ENCODE data around the gene COLEC12. TPM values are rescaled to one million over a fixed set of nuclear protein-coding genes. Genes with fewer than 3 reads are reported as not detected.

Gene COLEC12
- total RNA-seq, result 16.7 TPM

DNA sequence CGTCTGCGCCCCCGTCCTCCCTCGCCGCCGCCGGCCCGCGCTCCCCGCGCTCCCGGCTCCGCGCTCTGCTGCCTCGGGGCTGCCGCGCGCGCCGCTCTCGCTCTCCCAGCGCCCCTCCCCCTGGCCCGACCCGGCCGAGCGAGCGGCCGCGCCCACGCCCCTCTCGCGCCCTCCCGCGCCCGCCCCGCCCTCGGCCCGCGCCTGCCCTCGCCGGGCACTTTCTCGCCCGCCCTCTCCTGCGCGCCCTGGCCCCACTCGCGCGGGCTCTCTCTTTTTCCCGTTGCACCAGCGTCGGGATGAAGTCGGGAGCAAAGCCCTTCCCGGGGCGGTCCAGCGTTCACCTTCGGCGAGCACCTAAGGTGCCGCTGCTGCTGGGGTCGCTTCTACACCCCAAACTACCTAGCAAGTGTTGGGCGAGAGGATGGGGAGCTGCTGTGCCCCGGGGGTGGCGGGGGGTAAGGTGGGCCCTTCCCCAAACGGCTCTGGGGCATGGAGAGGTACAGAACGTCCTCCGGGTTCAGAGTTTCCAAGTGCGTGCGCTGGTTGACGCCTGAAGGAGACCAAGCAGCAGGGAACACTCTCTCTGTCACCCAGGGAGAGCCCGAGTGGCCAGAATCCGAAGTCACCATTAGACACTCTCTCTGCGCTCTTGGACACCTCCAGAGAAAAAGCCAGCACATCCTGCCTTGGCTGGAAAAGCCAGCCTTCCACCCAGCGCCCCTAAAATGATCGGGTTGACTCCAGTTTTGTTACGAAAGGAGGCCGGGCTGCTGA, at the start of gene COLEC12:
Gene COLEC12, minus strand, starts transcription at position 70 of the 774 bp plus-strand sequence. CDS start 187 bp downstream, outside the sequence.
- DNase-seq (ENCODE audit: low spot score in 2 of 2) (peak; percentile 64 to 70), FAIRE-seq (no peak)

DNA sequence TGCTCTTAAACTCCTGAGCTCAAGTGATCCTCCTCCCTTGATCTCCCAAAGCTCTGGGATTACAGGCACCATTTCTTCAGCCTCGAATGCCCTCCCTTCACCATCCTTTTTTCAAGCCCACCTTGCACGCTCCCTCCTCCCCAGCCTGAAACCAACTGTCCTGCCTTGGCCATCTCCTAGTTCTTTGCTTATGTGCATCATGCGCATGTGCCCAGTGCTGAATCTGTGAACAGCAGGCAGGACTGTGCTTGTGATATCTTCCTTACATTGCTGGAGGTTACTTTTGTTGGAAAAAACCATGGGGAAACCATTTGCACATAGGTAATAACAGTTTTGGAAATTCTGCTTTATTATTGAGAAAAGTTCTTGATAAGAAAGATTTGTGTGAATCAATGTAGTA, 49.5 kb upstream of the COLEC12 start:
- DNase-seq (ENCODE audit: low spot score in 2 of 2) (no peak), FAIRE-seq (no peak)

DNA sequence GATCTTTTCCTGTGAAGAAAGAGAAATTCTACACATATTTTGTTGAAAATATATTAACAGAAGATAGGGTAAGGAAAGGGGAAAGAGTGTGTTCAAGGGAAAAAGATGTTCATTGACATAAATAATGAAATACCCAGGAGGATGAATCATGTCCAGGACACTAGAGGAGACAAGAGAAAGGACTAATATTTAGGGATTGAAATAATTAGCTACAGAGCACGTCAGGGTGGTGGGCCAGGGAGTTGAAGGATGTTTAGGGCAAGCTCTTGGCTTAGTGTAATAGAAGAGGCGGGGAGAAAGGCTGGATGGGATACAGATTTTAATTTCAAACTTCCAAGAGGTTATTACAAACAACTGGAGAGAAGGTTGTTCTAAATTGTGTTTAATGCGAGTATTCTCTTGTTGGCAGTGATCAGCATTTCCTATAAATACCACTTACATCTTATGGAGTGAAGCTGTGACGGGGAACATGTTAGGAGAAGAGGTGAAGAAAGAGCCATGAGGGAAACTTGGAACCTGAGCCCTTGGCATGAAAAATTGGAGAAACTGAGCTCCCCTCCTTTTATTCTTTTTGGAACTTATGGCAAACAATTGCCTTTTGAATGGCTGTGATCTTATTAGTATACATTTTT, 43.1 kb upstream of the COLEC12 start:
- FAIRE-seq (no peak), DNase-seq (ENCODE audit: low spot score in 2 of 2) (no peak)

DNA sequence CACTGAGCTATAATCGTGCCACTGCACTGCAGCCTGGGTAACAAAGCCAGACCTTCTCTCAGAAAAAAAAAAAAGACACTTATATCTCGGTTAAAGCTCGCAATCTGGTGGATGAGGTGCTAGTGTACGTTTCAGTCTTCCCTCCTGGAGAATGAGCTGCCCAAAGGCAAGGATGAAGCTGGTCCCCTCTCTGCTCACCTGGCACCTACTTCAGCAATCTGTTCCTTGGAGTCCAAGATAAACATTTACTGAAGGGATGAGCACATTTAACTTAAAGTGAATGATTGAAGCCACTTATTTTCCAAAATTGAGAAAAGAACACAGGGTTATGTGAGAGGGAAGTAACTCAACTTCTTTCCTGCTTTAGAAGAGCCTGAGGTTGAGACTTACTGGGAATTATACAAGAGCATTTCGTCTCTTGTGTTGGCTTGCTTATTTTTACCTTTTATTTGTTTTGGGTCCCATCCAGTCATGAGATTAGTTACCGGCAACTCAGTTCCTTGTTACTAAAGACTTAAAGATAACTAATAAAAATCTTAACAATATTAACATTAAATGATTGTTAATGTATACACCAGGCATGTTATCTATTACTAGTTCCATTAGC, 33.6 kb upstream of the COLEC12 start:
- DNase-seq (ENCODE audit: low spot score in 2 of 2) (no peak), FAIRE-seq (no peak)

DNA sequence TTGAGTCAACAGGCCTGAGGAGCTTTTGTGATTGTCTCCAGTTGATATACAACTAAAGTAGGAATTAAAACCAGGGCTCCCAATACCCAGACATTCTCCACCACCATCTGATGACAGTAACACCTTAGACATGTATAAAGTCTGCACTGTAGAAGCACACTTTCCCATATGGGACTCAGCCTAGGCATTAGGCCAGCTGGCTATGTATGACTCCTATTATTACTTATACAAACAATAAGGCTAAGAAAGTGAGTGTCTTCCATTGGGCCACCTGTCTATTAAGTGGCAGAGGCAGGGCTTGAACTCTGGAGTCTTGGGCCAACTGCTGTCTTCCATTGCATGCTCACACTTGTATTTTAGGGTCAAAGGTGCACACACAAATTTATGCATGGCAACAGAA, 32.1 kb upstream of the COLEC12 start:
- DNase-seq (ENCODE audit: low spot score in 2 of 2) (no peak), FAIRE-seq (no peak)

DNA sequence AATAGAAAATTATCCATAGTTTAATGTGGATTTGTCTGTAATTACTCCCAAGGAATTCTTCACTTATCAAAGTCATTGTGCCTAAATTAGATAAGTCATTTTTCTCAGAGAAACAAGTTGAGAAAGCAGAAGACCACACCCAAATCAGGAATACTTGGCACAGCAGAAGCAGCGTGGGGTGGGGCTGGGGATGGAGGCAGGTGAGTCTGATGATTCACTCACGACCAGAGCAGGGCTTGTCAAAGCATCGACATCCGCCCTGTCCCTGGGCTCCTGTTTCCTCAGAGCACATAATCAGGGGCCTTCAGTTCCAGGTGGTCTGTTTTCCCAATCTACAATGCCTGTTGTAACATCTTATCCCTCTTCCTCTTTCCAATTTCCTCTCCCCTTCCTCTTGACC, 31.5 kb upstream of the COLEC12 start:
- DNase-seq (ENCODE audit: low spot score in 2 of 2) (no peak), FAIRE-seq (no peak)

DNA sequence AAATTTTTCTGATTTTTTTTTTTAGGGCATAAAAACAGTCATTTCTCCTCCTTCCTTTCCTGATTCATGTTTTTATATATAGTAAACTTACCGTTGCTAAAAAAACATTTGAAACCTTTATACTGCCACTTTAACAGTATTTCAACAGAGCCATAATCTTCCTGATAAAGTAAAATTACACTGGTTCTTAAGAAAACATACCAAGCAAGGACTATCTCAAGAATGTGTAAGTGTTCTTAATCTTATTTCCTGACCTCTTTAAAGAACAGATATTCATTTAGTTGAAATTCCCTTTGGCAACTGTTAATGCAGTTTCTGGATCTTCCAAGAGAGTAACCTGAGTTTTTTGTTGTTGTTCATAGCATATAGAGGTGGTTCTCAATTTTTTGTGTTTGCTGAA, 26.6 kb upstream of the COLEC12 start:
- FAIRE-seq, result no peak
- no peak for DNase-seq (ENCODE audit: low spot score in 2 of 2)

DNA sequence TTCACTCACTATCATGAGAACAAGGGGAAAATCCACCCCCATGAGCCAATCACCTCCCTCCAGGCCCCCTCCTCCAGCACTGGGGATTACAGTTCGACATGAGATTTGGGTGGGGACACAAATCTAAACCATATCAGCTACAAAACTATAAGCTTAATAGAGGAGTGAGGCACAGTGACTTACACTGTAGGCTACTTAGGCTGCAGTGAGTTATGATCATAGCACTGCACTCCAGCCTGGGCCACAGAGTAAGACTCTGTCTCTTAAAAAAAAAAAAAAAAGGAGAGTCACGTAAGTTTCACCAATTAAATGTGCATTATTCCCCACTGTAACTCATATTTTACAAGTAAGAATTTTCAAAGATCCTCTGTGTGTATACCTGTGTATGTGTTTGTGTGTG, 26.2 kb upstream of the COLEC12 start:
- DNase-seq (ENCODE audit: low spot score in 2 of 2) (no peak), FAIRE-seq (no peak)

DNA sequence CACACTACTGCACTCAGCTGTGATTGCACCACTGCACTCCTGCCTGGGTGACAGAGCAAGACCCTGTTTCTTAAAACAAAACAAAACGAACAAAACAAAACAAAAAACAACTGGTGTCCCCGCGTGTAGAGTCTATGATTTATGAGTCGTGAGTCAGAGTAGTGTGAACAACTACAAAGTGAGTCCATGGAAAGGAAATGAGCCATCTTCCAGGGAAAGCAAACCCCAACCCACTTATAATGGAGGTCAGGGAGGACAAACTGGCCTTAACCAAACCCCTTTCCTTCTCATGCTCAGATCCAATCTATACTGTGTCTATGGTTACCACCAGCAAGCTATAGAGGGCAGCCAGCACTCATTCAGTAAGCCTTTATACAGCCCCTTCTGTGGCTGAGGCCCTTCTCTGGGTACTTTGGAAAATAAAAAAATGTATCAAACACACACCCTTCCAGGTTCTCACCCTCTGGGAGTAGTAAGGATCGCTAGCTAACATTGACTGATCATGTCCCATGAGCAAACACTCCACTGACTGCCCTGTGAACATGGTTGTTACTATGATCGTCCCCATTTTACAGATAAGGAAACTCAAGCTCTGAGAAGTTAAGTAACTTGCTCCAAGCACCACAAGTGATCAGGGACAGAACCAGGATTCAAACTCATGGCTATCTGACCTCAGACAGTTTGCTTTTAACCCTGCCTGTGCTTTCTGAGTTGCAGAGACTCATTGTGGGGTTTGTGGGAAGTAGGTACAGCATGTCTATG, 24.7 kb upstream of the COLEC12 start:
- FAIRE-seq, result no peak
- no peak for DNase-seq (ENCODE audit: low spot score in 2 of 2)

DNA sequence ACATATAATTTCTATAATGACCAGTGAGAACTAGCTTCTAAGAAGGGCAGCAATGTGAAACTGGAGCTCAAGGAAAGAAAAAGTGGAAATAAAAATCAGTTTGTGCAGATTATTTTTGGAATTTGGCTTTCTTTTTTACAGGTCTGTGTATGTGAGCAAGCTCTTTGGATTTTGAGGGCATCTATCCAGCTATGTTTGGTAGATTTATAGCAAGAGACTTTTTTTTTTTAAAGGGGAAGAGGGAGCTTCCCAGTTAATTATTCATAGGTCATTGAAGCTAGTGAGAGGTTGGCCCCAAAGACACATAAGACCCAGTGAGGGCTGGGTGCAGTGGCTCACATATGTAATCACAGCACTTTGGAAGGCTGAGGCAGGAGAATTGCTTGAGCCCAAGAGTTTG, 24.0 kb upstream of the COLEC12 start:
- DNase-seq (ENCODE audit: low spot score in 2 of 2), result no peak
- FAIRE-seq, result no peak

DNA sequence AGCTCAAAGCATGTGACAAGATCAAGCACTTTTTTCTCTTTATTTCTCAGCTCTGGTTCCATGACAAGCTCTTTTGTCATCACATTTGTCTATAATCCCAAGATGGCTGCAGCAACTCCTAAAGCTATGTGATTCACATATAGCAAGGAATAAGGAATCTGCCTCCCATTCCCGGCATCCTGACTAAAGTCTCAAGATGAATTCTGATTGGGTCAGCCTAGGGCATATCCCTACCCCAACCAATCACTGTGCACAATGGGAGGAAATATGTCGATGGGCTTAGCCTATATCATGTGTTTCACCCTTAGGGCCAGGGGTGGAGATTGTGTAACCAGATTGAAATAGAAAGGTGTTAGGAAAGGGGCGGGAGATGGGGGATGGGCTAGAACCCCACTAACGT, 23.1 kb upstream of the COLEC12 start:
- no peak for DNase-seq (ENCODE audit: low spot score in 2 of 2)
- no peak for FAIRE-seq

DNA sequence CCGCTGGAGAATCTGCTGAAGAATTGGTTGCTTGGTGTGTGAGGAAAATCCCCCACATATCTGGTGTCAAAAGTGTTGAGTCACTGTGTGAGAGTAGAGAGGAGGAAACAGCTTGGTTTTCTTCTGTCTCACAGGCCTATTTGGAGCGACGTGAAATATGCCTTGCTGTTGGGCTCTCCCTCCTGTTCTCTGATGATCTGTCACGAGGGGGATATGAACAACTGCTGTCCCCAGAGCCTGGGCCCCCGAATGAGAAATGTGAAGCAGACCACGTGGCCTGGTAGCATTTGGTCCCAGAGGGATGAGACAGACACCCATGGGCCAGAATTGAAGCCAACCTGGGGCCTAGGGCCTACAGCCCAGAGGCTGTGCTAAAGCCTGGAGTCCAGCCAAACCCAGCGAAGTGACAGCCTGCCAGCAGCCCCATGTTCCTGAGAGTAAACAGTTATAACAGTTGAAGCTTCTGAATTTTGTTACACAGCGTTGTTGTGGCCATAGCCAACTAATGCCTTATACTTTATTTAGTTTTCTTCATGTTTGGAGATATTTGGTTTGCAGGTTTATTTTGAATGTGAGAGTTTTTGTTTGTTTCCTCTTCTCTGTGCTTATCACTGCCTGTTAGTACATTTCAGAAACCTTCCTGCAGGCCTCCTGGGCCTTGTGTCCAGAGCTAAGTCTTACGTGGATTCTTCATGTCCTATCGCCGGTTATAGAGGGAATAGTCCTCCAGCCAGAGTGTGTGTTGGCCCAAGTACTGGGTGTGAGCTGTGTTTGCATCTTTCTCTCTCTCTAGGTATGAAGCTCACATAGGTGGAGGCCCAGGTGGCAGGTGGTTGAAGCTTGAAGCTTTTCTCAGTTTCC, 18.7 kb upstream of the COLEC12 start:
- DNase-seq (ENCODE audit: low spot score in 2 of 2) (peak in 1 of 2 donors; percentile 27), FAIRE-seq (no peak)

DNA sequence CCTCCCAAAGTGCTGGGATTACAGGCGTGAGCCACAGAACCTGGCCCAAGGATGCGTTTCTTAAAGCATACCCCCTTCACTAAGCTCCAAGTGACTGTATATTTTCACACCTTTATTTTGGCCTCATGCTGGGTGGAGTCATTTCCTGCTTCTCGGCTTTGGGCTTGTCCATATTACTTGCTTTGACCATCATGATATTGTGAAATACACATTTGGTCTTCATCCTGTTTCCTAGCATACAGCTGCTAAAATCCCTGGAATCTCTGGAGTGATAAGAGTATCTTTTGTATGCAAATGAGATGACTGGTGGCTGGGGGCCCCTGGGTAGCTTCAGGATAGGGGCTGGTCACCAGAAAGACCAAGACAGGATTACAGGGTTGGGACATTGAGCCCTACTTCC, 17.6 kb upstream of the COLEC12 start:
- DNase-seq (ENCODE audit: low spot score in 2 of 2), result no peak
- FAIRE-seq, result no peak

DNA sequence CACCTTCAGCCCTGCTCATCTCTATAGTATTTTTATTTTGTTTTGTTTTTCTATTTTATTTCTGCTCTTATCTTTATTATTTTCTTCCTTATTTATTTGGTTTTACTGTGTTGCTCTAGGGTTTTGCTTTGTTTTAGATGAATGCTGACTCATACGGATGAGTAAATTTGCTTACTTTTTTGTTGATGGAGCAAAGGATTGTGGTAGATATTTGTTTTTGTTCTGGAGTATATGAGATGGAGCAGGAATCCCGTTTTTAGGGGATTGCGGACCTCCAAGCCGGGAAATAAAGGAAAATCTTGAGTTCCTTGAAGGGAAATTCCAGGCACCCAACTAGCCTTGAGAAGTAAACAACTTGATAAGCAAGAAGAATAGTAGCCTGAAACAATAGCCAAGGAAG, 15.3 kb upstream of the COLEC12 start:
- DNase-seq (ENCODE audit: low spot score in 2 of 2) (no peak), FAIRE-seq (no peak)

DNA sequence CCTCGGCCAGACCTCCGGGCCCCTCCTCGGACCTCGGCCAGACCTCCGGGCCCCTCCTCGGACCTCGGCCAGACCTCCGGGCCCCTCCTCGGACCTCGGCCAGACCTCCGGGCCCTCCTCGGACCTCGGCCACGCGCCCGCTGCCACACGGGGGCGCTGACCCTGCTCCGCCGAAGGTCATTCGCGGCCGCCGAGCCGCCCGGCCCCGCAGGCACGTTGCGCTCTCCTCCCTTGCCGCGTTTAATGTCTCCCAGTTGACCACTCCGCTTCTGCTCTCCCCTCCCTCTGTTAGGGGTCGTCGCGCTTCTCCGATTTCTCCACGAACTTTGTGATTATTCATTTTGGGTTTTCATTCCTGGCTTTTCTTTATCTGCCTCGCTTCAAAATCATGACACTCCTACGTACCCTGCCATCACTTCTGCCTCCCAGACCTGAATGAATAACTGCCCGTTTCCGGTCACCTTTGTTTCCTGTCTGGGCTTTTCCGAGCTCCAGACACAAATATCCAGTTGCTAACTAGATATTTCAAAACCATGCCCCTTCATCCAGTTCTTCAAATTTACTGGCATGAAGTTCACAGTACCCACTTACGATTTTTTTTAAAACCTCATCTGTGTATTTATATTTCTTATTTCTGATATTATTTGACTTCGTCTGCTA, 14.8 kb upstream of the COLEC12 start:
- FAIRE-seq, result no peak

DNA sequence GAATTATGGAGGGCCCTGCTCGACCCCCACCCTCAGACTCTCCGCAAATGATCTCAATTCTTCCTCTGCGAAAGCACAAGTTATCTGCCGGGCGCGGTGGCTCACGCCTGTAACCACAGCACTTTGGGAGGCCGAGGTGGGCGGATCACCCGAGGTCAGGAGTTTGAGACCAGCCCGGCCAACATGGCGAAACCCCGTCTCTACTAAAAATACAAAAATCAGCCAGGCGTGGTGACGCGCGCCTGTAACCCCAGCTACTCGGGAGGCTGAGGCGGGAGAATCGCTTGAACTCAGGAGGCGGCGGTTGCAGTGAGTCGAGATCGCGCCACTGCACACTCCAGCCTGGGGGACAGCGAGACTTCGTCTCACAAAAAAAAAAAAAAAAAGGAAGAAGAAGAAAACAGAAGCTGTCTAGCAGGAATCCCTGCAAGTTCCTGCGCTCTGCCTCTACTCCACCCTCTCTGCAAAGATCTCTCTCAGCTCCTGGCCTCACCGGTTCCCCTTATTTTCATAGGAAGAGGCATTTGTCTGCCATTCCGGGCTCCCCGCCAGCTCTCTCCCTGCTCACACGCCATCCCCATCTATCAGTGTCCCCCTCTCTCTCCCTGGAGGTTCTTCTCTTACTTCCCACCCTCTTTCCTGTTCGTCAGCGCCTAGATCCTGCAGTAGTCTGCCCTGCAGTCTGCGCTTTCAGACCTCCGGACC, 13.5 kb upstream of the COLEC12 start:
- no peak for FAIRE-seq

More for the DNA sequence above, 14.8 kb upstream of the COLEC12 start:
- no peak for DNase-seq (ENCODE audit: low spot score in 2 of 2)

DNA sequence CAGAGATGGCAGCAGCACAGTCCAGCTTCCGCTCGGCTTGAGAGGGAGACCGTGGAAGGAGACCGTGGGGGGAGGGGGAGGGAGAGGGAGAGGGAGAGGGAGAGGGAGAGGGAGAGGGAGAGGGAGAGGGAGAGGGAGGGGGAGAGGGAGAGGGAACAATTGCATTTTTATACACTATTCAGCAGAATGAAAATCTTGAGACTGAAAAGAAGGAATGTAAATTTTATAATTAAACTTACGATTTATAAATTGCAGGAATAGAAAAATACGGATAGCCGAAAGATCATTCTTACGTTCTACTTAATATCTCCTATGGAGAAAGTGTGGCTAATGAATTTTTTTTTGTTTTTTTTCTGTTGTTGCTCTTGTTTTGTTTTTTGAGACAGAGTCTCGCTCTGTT, 12.5 kb upstream of the COLEC12 start:
- FAIRE-seq (no peak), DNase-seq (ENCODE audit: low spot score in 2 of 2) (no peak)

More for the DNA sequence above, 13.5 kb upstream of the COLEC12 start:
- DNase-seq (ENCODE audit: low spot score in 2 of 2), result no peak

DNA sequence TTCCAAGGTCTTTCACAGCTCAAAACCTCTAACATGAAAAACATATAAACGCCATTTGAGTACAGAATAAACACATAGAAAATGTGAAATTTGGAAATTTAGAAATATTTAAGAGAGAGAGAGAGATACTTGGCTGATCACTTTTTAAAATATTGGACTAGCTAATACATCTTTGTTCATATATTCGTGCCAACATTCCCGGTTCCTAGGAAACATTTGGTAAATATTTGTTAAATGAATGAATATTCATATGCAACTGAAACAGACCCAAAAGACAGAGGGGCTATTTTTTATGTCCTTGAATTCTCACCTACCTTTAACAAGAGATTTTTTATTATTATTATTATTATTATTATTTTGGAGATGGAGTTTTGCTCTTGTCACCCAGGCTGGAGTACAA, 8.3 kb upstream of the COLEC12 start:
- DNase-seq (ENCODE audit: low spot score in 2 of 2), result no peak
- FAIRE-seq, result no peak

DNA sequence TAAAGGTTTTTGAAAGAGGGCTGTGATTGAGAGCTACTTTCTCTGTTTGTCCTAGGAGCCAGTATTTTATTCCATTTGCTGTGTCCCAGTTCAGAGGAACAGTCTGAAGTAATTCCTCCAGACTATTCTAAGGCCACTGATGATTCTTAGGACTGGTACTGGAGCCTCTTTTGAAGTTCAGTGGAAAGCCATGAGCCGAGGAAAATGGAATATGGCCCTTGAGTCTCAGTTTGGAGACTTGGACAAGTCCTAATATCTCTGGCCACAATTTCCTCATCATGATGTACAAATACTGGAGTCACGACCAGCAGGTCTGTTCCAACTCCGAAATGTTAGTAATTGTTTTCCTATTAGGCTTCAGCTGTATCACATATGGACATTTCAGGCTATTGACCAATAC, 7.1 kb upstream of the COLEC12 start:
- no peak for FAIRE-seq
- DNase-seq (ENCODE audit: low spot score in 2 of 2), result no peak
